K562 (cell line): ENCODE results near the gene DGKA. TPM values are rescaled to one million over a fixed set of nuclear protein-coding genes. Genes with fewer than 3 reads are reported as not detected.

Experiments used
- ATAC-seq: fragments of 200-7000 bp; cut with Tn5 transposase; 3 replicates; pipeline ENCODE4 v1.9.1; 2020; ENCODE audit warnings: moderate library complexity
- BruUV-seq: library from RNA; stranded (reverse); fragments of 400-500 nt; replicated peaks from 2 replicates; lab custom pipeline; 2021; lab: Mats Ljungman, UMichigan
- CTCF ChIA-PET: fragments of 300-600 bp; formaldehyde crosslinking; extraction: SDS; loops from one replicate; lab custom pipeline; 2021; ENCODE audit warnings: low intra/inter-chr PET ratio; lab: Yijun Ruan, JAX
- POLR2A ChIA-PET: fragments of 300-600, 350-650 bp; sonication (Branson Sonifier 250); formaldehyde crosslinking; extraction: SDS; loops from one replicate; lab custom pipeline; 2021; ENCODE audit warnings: antibody characterized with exemption, inconsistent platforms; lab: Yijun Ruan, JAX
- DNase-seq, 4 experiments: peaks; one replicate each; pipeline versions ENCODE4 v3.0.0 to v3.0.0-alpha.2; 2011 to 2018; ENCODE audit warnings: low spot score in 3 of 4, mixed read lengths in 3 of 4; ENCODE audit errors: extremely low read depth in 1 of 4
- FAIRE-seq: peaks from 2 replicates; lab custom pipeline; 2011; peaks lifted over from hg19 to GRCh38; lab: Jason Lieb, UNC
- H2AFZ ChIP-seq: 2 replicates; pipeline ENCODE4 v1.6.0; 2011; ENCODE audit warnings: low read depth, low read length, control low read depth, inconsistent platforms
- H3K27ac ChIP-seq: fragments of 200-600 bp; 3 replicates; pipeline ENCODE4 v1.8.0; 2011; ENCODE audit warnings: low read depth, mild to moderate bottlenecking, control low read depth, inconsistent platforms, low read length, moderate library complexity, mixed read lengths; ENCODE audit errors: extremely low read depth
- H3K27me3 ChIP-seq, 2 experiments: fragments of 300-600 bp in 1 of 2; 2 replicates in 1 of 2; 3 replicates in 1 of 2; pipeline versions ENCODE4 v1.6.0 to v1.8.0; 2011; ENCODE audit warnings: inconsistent platforms in 2 of 2, low read length in 2 of 2, mild to moderate bottlenecking in 1 of 2, mixed read lengths in 1 of 2, moderate library complexity in 1 of 2; ENCODE audit not compliant: control insufficient read depth in 2 of 2, insufficient read depth in 2 of 2
- H3K36me3 ChIP-seq: fragments of 300-600 bp; 3 replicates; pipeline ENCODE4 v1.8.0; 2011; ENCODE audit warnings: mild to moderate bottlenecking, low read length, inconsistent platforms; ENCODE audit not compliant: control insufficient read depth, insufficient read depth
- H3K4me1 ChIP-seq, 2 experiments: fragments of 200-600 bp in 1 of 2; replicated peaks in 1 of 2; 2 replicates in 1 of 2; 3 replicates in 1 of 2; pipeline versions ENCODE4 v1.5.1 to v1.8.0; 2011; ENCODE audit warnings: inconsistent platforms in 2 of 2, low read length in 2 of 2, mild to moderate bottlenecking in 1 of 2, mixed read lengths in 1 of 2, moderate library complexity in 1 of 2; ENCODE audit not compliant: control insufficient read depth in 2 of 2, insufficient read depth in 2 of 2
- H3K4me2 ChIP-seq: 2 replicates; pipeline ENCODE4 v1.6.1; 2011; ENCODE audit warnings: low read length, control low read depth, inconsistent platforms, mixed read lengths; ENCODE audit not compliant: insufficient read depth
- H3K4me3 ChIP-seq: fragments of 200-600 bp; sonication (generic), shearing (Covaris generic); 2 replicates; pipeline ENCODE4 v1.5.1; 2016; ENCODE audit warnings: control low read depth, inconsistent platforms
- H3K79me2 ChIP-seq: fragments of 200-600 bp; 3 replicates; pipeline ENCODE4 v1.8.0; 2011; ENCODE audit warnings: low read length, inconsistent platforms; ENCODE audit not compliant: control insufficient read depth, insufficient read depth
- H3K9ac ChIP-seq, 2 experiments: 2 replicates each; pipeline versions ENCODE4 v1.6.0 to v1.6.1; 2011; ENCODE audit warnings: low read depth in 2 of 2, low read length in 2 of 2, control low read depth in 1 of 2, inconsistent platforms in 1 of 2, mild to moderate bottlenecking in 1 of 2, mixed read lengths in 1 of 2; ENCODE audit not compliant: insufficient read depth in 1 of 2
- H3K9me1 ChIP-seq: one replicate; pipeline ENCODE4 v1.6.0; 2011; ENCODE audit warnings: inconsistent platforms, mild to moderate bottlenecking, low read length, moderate library complexity; ENCODE audit not compliant: control insufficient read depth, insufficient read depth
- H3K9me3 ChIP-seq: replicated peaks from 2 replicates; pipeline ENCODE4 v1.5.1; 2011; ENCODE audit warnings: low read depth, low read length, inconsistent platforms; ENCODE audit not compliant: control insufficient read depth, insufficient read depth
- H4K20me1 ChIP-seq: replicated peaks from 2 replicates; pipeline ENCODE4 v1.6.1; 2011; ENCODE audit warnings: low read length, inconsistent platforms, mixed read lengths; ENCODE audit not compliant: control insufficient read depth, insufficient read depth
- AFF1 ChIP-seq, 2 experiments: fragments of 450-650 bp; IDR thresholded peaks; 2 replicates each; pipeline ENCODE4 v1.6.1; 2018; ENCODE audit warnings: mild to moderate bottlenecking in 2 of 2, low read depth in 1 of 2; ENCODE audit not compliant: partially characterized antibody in 2 of 2
- ARID2 ChIP-seq: fragments of 450-650 bp; IDR thresholded peaks from 2 replicates; pipeline ENCODE4 v1.6.1; 2017; ENCODE audit warnings: antibody characterized with exemption, mild to moderate bottlenecking
- IRF1 ChIP-seq: sonication (generic); formaldehyde crosslinking; IDR thresholded peaks from 2 replicates; pipeline ENCODE4 v1.8.0; 2022; ENCODE audit warnings: missing genetic modification reagents, mild to moderate bottlenecking, borderline replicate concordance
- KDM2B ChIP-seq: fragments of 250-450 bp; sonication (Bioruptor Pico); IDR thresholded peaks from 2 replicates; pipeline ENCODE4 v1.8.0; 2021; ENCODE audit warnings: mild to moderate bottlenecking, moderate library complexity
- MAFG ChIP-seq: fragments of 450-650 bp; conservative IDR thresholded peaks from 2 replicates; pipeline ENCODE4 v1.6.1; 2016; ENCODE audit warnings: missing genetic modification characterization, missing compliant biosample characterization
- MAX ChIP-seq: sonication (generic); formaldehyde crosslinking; IDR thresholded peaks from 2 replicates; pipeline ENCODE4 v1.9.0; 2022; ENCODE audit warnings: mild to moderate bottlenecking, missing genetic modification reagents
- MEF2D ChIP-seq: conservative IDR thresholded peaks from 2 replicates; pipeline ENCODE4 v1.6.1; 2016; ENCODE audit warnings: low read depth, missing genetic modification characterization, missing compliant biosample characterization
- RCOR1 ChIP-seq, 2 experiments: IDR thresholded peaks; 2 replicates each; pipeline ENCODE4 v1.6.1; 2012; ENCODE audit warnings: low read depth in 2 of 2, low read length in 2 of 2, borderline replicate concordance in 1 of 2, improper control_type of control experiment in 1 of 2
- RFX1 ChIP-seq: fragments of 450-650 bp; IDR thresholded peaks from 2 replicates; pipeline ENCODE4 v1.6.1; 2016; ENCODE audit warnings: mild to moderate bottlenecking, moderate library complexity
- SUPT5H ChIP-seq: fragments of 450-650 bp; IDR thresholded peaks from 2 replicates; pipeline ENCODE4 v1.6.1; 2016
- UBTF ChIP-seq, 2 experiments: IDR thresholded peaks; 2 replicates each; pipeline ENCODE4 v1.6.1; 2012; ENCODE audit warnings: improper control_type of control experiment in 2 of 2, low read depth in 2 of 2, low read length in 2 of 2, borderline replicate concordance in 1 of 2
- ZNF197 ChIP-seq: fragments of 200-800 bp; sonication (Bioruptor generic); IDR thresholded peaks from 2 replicates; pipeline ENCODE4 v1.6.1; 2016; ENCODE audit warnings: low read depth, missing genetic modification characterization, missing compliant biosample characterization
- ZNF311 ChIP-seq: fragments of 250-450 bp; sonication (Bioruptor Pico); IDR thresholded peaks from 2 replicates; pipeline ENCODE4 v1.4.0; 2020; ENCODE audit warnings: mild to moderate bottlenecking, moderate library complexity
- ZNF57 ChIP-seq: fragments of 450-650 bp; formaldehyde crosslinking; IDR thresholded peaks from 2 replicates; pipeline ENCODE4 v1.4.0; 2020; ENCODE audit warnings: mild to moderate bottlenecking, moderate library complexity
- WGBS: fragments of 100-300 bp; shearing (Covaris generic); methylation state at CpG from one replicate; pipeline ENCODE4 v1.1.6; 2016; ENCODE audit warnings: low coverage, mixed read lengths; ENCODE audit not compliant: insufficient coverage; ENCODE audit errors: missing lambda C conversion rate; 5-methylcytosine and 5-hydroxymethylcytosine counted together
- in situ Hi-C: fragments of 300-500 bp; cut with MboI; formaldehyde crosslinking; loops from 4 replicates; pipeline ENCODE4 v1.15.0; 2018; ENCODE audit warnings: inconsistent platforms, mixed read lengths
- intact Hi-C: fragments of 100-400 bp; cut with micrococcal nuclease; formaldehyde crosslinking; loops from 2 replicates; pipeline ENCODE4 v1.14.2; 2022
- polyA plus RNA-seq, 8 experiments: library from polyadenylated mRNA; depleted of rRNA in 4 of 8; stranded (reverse) in 5 of 8; unstranded in 3 of 8; fragments of >200 nt; fragmentation: Nextera tagmentation in 2 of 8; fragmentation: Illumina TruSeq in 1 of 8; extraction: Ambion mirVana in 2 of 8; extraction: Trizol in 1 of 8; gene quantifications; 2 replicates each; pipeline versions ENCODE4 v1.2.1 to v1.2.3, GENCODE V29; 2011 to 2014; ENCODE audit warnings: inconsistent platforms in 1 of 8, missing spikeins in 1 of 8
- total RNA-seq, 7 experiments: library from RNA; depleted of rRNA in 6 of 7; stranded (reverse); fragments of >200 nt in 6 of 7; fragmentation: Illumina TruSeq in 2 of 7; extraction: Trizol in 2 of 7; gene quantifications; 2 replicates each; pipeline versions ENCODE4 v1.2.1 to v1.2.3, GENCODE V29; 2011 to 2021; ENCODE audit warnings: low replicate concordance in 1 of 7

Gene DGKA
- total and polyA plus RNA-seq, 9 of the 15 experiments (the other 6 are each of a cell fraction or from before 2014, with no cell fraction given) = 3.4 to 12.4 (median 6.2) TPM

- TF ChIP-seq IRF1 = no peak
- no peak for TF ChIP-seq ZNF57 (CRISPR knock-in tag)
- TF ChIP-seq MAFG = no peak
- TF ChIP-seq MEF2D = no peak
- TF ChIP-seq RCOR1 (IDR thresholded peaks at IDR 0.05; ENCODE audit: borderline replicate concordance in 1 of 2, low read depth in 2 of 2, low read length in 2 of 2) = peak in 1 of 2 experiments; percentile 75; a peak in 2 of 4 replicates
- 0 out of 2 replicates have a peak, but pooled peaks have one; percentile 46 for TF ChIP-seq MAX (CRISPR knock-in tag)
- no peak for TF ChIP-seq ARID2
- TF ChIP-seq KDM2B = no peak
Observed at GRCh38 chr12:55940065-55940732, 9.2 kb downstream of the DGKA start (continued).

- Histone ChIP-seq H3K9me1 (no peaks in the 10 kb centered on the region), H3K4me1 (peaks cover 7 to 8% of the 10 kb centered on the region in 2 experiments; a peak in 3 of 5 replicates), H4K20me1 (no peaks in the 10 kb centered on the region), H3K4me3 (no peak overlapping the region), H3K79me2 (no peaks in the 10 kb centered on the region), H3K27ac (no peak overlapping the region), H3K27me3 (no peaks in the 10 kb centered on the region; a peak in 1 of 5 replicates), H3K9me3 (no peaks in the 10 kb centered on the region), H2AFZ (no peak overlapping the region), H3K4me2 (no peak overlapping the region), H3K9ac (no peak overlapping the region), H3K36me3 (no peaks in the 10 kb centered on the region)
- FAIRE-seq (no peak), DNase-seq (no peak), ATAC-seq (no peak)
- intact Hi-C loops = no loop called here
- BruUV-seq = no TSS peak
- WGBS = 23% methylated on average over 4 of the region's 4 CpGs
- ChIA-PET CTCF (no interaction called here), POLR2A (interaction anchor here (0.7 to 1.3 kb wide), 4 partner anchors 12 to 32 kb away, joined by 3 read pairs; partner anchors contain the start of gene RAB5B)
- in situ Hi-C loops = loop anchor here (5.0 kb wide), 1 partner anchor 205 kb away; no protein-coding TSS in a partner anchor
- TF ChIP-seq ZNF311 (CRISPR knock-in tag) (no peak), UBTF (IDR thresholded peaks at IDR 0.05; ENCODE audit: borderline replicate concordance in 1 of 2, low read depth in 2 of 2, low read length in 2 of 2) (no peak), RFX1 (no peak), SUPT5H (no peak), AFF1 (IDR thresholded peaks at IDR 0.05; ENCODE audit: low read depth in 1 of 2, partially characterized antibody in 2 of 2) (no peak), ZNF197 (CRISPR knock-in tag) (no peak)
Observed at GRCh38 chr12:55942055-55942454, 11.1 kb downstream of the DGKA start.
